Measurements from ENCODE around the gene MED15.

The MED15 gene

DNA sequence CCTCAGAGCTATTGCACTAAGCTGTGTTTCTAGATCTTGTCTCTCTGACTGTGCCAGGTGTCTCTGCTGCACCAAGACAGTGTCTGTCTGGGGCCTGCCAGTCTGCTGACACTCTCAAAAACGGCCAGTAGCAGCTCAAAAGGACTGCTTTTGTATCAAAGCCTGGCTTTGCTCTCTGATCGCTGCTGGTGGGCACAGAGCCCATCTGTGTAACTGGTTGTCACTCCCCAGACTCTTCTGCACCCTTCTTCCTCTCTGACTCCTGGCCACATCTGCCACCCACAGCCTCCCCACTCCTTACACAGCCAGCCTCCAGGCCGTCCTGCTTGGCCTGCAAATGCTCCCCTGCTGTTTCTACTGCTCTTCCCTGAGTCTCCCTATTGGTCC, 26.5 kb downstream of the MED15 start:
- H3K79me2 ChIP-seq (ENCODE audit: control insufficient read depth, low read length): peaks cover 90% of the 10 kb centered on the region
- no peaks in the 10 kb centered on the region for H3K4me1 ChIP-seq (ENCODE audit: control insufficient read depth, low read length)
- no peak for TF ChIP-seq CTCF (IDR thresholded peaks at IDR 0.05; ENCODE audit: low read depth, low read length, poor library complexity, severe bottlenecking)
- TF ChIP-seq EZH2phosphoT487 (IDR thresholded peaks at IDR 0.05; ENCODE audit: borderline replicate concordance, low read length): no peak
- no peak overlapping the region for H3K27ac ChIP-seq (ENCODE audit: low read depth, low read length)
- 0 out of 2 replicates have a peak, but pooled peaks cover 9% of the 10 kb centered on the region for H4K20me1 ChIP-seq (ENCODE audit: control insufficient read depth, insufficient read depth, low read depth, low read length)
- H3K27me3 ChIP-seq (ENCODE audit: control insufficient read depth, low read length): no peaks in the 10 kb centered on the region
- H3K4me2 ChIP-seq (ENCODE audit: low read length): no peak overlapping the region
- H3K4me3 ChIP-seq (ENCODE audit: low read length): no peak overlapping the region
- peaks cover 62% of the 10 kb centered on the region for H3K36me3 ChIP-seq (ENCODE audit: control insufficient read depth, low read length)
- no peaks in the 10 kb centered on the region for H3K9me2 ChIP-seq (replicated peaks; ENCODE audit: control insufficient read depth, low read length)
- H3F3A ChIP-seq (ENCODE audit: control insufficient read depth, insufficient read depth): no peaks in the 10 kb centered on the region
- no peaks in the 10 kb centered on the region for H3K9me3 ChIP-seq (ENCODE audit: control insufficient read depth, insufficient read depth, low read length)

- Histone ChIP-seq H3K27me3 (ENCODE audit: control insufficient read depth, low read length) (no peaks in the 10 kb centered on the region), H3K36me3 (ENCODE audit: control insufficient read depth, low read length) (peaks cover 61% of the 10 kb centered on the region), H3K9me3 (ENCODE audit: control insufficient read depth, insufficient read depth, low read length) (no peaks in the 10 kb centered on the region), H4K20me1 (ENCODE audit: control insufficient read depth, insufficient read depth, low read depth, low read length) (0 out of 2 replicates have a peak, but pooled peaks cover 12% of the 10 kb centered on the region), H3K27ac (ENCODE audit: low read depth, low read length) (no peak overlapping the region), H3K79me2 (ENCODE audit: control insufficient read depth, low read length) (peaks cover 72% of the 10 kb centered on the region), H3K4me3 (ENCODE audit: low read length) (no peak overlapping the region), H3K4me1 (ENCODE audit: control insufficient read depth, low read length) (no peaks in the 10 kb centered on the region), H3F3A (ENCODE audit: control insufficient read depth, insufficient read depth) (no peaks in the 10 kb centered on the region), H3K4me2 (ENCODE audit: low read length) (no peak overlapping the region), H3K9me2 (replicated peaks; ENCODE audit: control insufficient read depth, low read length) (no peaks in the 10 kb centered on the region)
- TF ChIP-seq CTCF (IDR thresholded peaks at IDR 0.05; ENCODE audit: low read depth, low read length, poor library complexity, severe bottlenecking) (no peak), EZH2phosphoT487 (IDR thresholded peaks at IDR 0.05; ENCODE audit: borderline replicate concordance, low read length) (no peak)
Observed at GRCh38 chr22:20536590-20537324, 29.3 kb downstream of the MED15 start.

GRCh38 chr22:20537325-20537756, 29.9 kb downstream of the MED15 start:
- no peak overlapping the region for H3K4me3 ChIP-seq (ENCODE audit: low read length)
- TF ChIP-seq EZH2phosphoT487 (IDR thresholded peaks at IDR 0.05; ENCODE audit: borderline replicate concordance, low read length) (no peak), CTCF (IDR thresholded peaks at IDR 0.05; ENCODE audit: low read depth, low read length, poor library complexity, severe bottlenecking) (no peak)
- peaks cover 66% of the 10 kb centered on the region for H3K36me3 ChIP-seq (ENCODE audit: control insufficient read depth, low read length)
- H3K27ac ChIP-seq (ENCODE audit: low read depth, low read length): no peak overlapping the region
- H3K27me3 ChIP-seq (ENCODE audit: control insufficient read depth, low read length): no peaks in the 10 kb centered on the region
- no peaks in the 10 kb centered on the region for H3F3A ChIP-seq (ENCODE audit: control insufficient read depth, insufficient read depth)
- H3K4me2 ChIP-seq (ENCODE audit: low read length): no peak overlapping the region
- no peaks in the 10 kb centered on the region for H3K9me2 ChIP-seq (replicated peaks; ENCODE audit: control insufficient read depth, low read length)
- H3K79me2 ChIP-seq (ENCODE audit: control insufficient read depth, low read length): peaks cover 71% of the 10 kb centered on the region
- H3K4me1 ChIP-seq (ENCODE audit: control insufficient read depth, low read length): no peaks in the 10 kb centered on the region
- H4K20me1 ChIP-seq (ENCODE audit: control insufficient read depth, insufficient read depth, low read depth, low read length): 0 out of 2 replicates have a peak, but pooled peaks cover 10% of the 10 kb centered on the region
- no peaks in the 10 kb centered on the region for H3K9me3 ChIP-seq (ENCODE audit: control insufficient read depth, insufficient read depth, low read length)
